GM15510 (cell line): ENCODE results near the gene MPC1L.

Experiments used
- POLR2A ChIP-seq: IDR thresholded peaks from 3 replicates; pipeline ENCODE4 v1.6.1; 2011; ENCODE audit warnings: borderline replicate concordance; ENCODE audit not compliant: insufficient read length; ENCODE audit errors: extremely low read depth

The MPC1L gene

DNA sequence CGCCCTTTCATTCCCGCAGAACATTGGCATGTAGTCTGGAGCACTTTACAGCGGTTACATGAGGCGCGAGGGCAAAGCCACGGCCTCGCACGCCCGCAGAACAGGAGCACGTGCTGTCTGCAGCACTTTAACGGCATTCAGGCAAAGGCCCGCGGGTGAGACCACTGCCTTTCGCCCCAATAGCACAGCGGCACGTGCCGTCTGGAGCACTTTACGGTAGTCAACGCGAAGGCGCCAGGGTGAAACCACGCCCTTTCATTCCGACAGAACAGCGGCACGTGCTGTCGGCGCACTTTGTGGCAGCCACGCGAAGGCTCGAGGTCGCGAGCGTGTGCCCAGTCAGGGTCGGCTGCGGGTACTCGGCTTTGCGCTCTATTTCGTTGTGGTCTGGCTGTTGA lies at the start of gene MPC1L:
Gene MPC1L (plus strand): TSS at position 290 of the 398 bp plus-strand sequence. CDS start 138 bp downstream, outside the sequence.
- no peak for TF ChIP-seq POLR2A

DNA sequence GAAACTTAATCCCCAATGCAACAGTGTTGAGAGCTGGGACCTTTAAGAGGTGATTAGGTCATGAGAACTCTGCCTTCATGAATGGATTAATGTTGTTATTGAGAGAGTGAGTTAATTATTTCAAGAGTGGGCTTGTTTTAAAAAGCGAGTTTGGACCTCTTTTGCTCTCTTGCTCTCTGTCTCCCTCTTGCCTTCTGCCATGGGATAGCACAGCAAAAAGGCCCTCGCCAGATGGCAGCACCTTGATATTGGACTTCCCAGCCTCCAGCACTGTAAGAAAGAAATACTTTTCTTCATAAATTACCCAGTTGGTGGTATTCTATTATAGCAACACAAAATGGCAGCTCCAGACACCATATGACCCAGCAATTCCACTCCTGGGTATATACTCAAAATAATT lies 49.5 kb upstream of the MPC1L start:
- no peak for TF ChIP-seq POLR2A

DNA sequence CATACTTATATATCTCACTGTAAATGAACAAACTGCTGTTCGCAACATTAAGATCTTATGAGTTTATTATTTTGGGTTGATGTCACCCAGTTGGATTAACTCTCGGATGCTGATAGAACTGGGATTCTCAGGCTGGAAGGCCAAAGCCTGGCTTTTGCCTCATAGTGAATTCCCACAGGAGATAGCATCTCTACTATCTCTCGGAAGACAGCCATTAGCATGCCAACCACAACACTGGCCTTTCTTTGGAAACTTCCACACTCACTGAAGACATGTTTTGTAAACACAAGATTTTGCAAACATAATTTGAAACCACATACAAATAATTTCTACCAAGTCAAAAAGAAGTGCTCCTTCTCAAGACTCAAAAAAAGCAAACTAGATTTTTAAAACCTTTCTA lies 46.9 kb upstream of the MPC1L start:
- no peak for TF ChIP-seq POLR2A

DNA sequence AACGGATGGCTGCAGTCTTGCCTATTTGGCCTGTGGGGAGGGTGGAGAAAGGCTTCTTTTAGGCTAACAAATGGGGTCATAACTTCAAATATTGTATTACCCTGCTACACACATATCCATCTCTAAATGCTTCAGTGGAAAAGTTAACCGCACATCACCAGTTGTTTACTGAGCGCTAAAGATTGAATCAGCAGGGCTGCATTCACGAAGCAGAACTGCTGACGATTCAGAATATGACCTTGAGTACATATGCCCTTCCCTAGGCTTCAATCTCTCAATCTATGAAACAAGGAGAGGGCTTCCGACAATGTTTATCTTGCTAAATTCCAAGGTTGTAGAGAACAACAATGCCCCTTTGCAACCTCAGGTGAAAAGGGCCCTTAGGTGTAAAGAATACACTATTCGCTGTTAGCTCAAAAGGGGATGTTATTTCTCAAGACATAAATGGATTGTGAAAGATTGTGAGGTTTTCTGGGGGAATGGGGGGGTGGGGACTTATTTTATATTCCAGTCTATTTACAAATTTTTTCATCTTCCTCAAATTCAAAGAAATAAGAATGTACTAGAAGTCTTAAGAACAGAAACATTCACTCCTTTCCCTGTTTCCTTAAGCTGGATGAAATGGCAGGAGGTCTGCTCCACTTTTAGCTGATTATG lies 45.1 kb upstream of the MPC1L start:
- no peak for TF ChIP-seq POLR2A

DNA sequence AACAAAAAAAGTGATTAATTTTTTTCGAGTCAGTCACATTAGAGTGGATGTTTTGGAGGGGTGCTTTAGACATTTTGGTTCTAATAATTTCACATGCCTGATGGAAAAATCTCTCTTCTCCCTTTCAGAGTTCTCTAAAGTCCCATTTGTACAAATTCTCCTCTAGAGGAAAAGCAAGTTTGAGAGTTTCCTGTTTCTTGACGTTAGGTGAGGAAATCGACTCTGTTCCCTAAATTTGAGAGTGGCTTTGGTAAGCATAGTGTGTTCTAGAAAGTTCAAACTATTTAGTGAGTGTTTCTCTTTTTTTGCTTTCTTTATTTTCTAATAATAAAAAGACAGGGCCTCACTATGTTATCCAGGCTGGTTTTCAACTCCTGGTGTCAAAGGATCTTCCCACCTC lies 44.1 kb upstream of the MPC1L start:
- no peak for TF ChIP-seq POLR2A

DNA sequence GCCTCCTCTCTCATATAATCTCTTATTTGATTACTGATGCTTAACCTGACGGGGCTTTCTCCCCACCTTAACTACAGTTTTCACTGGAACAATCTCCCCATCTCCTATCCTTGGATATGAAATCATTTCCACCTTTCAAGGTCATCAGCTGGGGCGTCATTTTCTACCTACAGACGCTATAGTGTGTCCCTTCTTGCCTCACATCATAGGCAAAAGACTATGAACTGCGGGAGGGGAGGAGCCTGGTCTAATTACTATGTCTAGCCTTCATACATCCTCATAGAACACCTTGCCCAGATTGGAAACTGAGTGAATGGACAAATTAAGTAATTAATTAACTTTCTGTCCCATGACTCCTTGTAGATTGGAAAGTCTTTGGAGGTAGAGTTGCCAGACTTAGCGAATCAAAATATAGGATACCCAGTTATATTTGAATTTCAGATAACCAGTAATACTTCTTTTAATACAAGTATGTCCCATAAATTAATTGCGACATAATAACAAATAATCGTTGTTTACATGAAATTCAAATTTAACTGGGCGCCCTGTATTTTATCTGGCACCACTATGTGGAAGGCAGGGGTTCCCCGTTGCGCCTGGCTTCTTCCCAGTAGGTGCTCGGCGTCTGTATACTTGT lies 43.2 kb upstream of the MPC1L start:
- TF ChIP-seq POLR2A = no peak

DNA sequence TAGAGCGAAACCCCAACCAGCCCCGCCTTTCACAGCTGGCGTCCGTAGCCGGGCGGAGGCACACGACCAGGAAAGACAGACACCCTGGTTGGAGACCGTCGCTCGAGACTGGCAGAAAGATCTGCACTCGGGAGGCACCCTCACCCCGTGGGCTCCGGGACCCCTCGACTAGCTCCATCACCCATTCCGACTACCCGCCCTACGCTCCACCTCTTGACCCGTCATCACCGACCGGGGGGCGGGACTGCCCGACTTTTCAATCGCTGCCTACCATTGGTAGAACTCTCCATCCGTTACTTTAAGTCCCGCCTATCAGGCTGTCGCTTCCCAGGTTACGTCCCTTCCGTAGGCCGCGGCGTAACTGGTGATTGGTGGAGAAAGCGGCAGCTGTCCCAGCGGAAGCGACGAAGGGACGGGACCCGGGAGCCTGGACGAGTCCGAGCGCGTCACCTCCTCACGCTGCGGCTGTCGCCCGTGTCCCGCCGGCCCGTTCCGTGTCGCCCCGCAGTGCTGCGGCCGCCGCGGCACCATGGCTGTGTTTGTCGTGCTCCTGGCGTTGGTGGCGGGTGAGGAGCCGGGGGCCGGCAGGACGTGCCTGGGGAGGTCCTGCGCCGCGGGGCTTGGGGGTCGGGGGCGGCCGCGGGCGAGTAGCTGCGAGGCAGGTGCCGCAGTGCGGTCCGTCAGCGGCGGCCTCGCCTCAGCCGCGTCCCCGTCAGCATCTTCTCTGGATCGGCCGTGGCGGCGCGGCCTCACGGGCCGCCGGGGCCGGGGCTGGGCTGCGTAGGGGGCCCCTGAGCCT lies 42.5 kb upstream of the MPC1L start, which contains the start of gene ATP6AP2:
Gene ATP6AP2 (plus strand): TSS at position 434 of the 799 bp plus-strand sequence. CDS start 96 bp downstream, at position 530.
- peak; percentile 67 for TF ChIP-seq POLR2A

DNA sequence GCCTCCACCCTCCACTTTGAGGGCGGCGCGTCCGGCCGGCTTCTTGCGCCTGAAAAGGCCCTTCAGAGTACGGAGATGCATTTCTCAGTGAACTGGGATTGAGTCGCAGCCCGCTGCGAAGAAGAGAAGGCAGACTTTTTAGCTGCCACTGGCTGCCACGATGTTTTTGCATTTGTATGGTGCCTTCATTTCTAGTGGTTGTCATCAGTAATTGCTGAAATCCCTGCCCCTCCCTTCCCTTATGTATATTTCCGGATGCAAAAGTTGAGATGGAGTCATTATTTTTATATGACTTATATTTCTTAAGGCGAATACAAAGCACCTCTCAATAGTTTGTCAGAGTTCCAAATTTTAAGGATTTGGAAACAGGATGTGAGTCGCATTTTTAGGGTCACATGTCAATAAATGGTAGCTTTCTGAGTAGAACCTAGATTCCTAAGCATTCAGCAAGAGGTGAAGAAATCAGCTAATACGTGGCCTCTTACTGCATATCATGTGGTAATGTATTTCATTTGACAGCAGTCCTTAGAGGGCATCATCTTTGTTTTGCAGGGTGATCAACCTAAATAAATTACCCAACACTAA lies 41.8 kb upstream of the MPC1L start:
- no peak for TF ChIP-seq POLR2A

DNA sequence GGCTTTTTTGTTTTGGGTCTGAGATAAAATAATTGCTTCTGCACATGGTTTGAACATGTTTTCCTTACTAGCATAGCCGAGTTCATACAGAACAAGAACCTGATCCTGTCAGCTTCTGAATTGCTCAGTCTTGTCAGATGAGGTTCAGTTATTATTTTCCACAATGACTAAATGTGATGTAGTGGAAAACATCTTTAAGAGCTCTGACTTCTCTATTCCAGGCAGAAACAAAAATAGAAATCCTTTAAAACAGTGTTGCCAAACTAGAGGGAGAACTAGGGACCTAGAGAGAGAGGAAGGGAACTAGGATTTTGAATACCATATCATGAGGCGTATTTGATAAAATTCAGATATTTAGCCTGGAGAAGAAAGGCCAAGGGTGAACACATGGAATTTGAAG lies 40.4 kb upstream of the MPC1L start:
- no peak for TF ChIP-seq POLR2A

DNA sequence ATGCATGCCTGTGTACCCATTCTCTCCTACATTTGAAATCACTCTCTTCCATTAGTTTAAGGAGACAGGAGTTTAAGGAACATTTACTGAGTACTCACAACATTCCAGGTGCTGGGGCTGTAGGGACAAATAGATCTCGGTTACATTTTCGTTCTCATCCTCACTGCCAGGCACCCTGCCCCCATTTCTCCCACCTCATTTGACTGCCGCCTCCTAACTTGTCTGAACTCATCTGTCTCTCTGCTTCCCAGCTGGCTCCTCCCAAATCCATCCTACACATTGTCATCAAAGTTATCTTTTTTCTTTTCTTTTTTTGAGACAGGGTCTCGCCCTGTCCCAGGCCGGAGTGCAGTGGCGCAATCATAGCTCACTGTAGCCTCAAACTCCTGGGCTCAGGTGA lies 19.8 kb upstream of the MPC1L start:
- TF ChIP-seq POLR2A = no peak

DNA sequence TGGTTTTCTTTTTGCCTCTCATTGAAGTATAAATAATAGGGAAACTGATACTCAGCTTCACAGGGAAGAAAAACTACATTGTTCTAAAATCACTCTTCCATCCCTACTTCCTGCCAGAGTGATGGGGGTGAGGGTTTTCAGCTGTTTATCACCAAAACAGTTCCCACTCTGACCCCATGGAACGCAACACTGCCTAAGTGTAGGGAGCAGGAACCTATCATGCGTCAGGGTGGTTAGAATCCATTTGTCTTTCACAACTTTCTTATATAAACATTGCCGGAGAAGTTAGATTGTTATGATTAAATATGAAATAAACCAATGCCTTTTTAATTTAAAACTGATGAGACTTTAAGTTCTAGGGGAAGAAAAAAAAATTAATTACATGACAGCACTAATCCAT lies 15.8 kb upstream of the MPC1L start:
- TF ChIP-seq POLR2A = no peak

DNA sequence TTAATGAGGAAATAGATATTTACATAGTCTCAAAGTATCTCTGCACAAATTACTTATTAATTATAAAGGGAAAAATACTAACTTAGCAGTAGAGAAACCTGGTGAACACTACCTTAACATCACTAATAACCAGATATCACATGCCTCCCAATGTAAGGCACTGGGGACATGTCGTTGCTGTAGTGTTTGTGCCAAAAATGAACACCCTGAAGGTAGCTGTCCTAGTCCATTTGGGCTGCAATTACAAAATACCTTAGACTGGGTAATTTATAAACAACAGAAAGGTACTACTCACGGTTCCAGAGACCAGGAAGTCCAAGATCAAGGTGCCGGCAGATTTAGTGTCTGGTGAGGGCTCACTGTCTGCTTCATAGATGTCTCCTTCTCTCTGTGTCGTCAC lies 10.7 kb upstream of the MPC1L start:
- no peak for TF ChIP-seq POLR2A

DNA sequence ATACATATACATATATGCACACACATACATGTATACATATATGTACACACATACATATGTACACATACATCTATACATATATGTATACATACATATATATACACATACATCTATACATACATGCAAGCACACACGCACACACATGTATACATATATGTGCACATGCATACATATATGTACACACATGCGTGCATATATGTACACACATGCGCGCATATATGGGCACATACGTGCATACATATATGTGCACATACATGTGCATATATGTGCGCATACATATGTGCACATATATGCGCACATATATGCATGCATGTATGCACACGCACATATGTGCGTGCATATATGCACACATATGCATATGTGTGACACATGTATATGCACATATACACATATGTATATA lies 7.3 kb upstream of the MPC1L start:
- TF ChIP-seq POLR2A = no peak

DNA sequence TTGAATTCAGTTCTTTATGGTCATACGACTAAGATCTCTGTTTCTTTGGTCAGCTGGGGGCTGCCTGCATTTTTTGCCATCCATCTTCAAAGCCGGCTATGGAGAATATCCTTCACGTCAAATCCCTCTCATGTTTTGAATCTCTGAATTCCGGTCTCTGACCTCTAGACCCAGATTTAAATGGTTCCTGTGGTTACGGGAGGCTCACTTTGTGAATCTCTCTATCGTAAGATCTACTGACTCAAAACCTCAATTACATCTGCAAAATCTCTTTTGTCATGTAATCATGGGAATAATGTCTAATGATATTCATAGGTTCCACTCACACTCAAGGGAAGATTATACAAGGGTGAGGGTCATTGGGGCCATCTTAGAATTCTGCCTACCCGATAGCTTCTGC lies 5.7 kb upstream of the MPC1L start:
- no peak for TF ChIP-seq POLR2A

DNA sequence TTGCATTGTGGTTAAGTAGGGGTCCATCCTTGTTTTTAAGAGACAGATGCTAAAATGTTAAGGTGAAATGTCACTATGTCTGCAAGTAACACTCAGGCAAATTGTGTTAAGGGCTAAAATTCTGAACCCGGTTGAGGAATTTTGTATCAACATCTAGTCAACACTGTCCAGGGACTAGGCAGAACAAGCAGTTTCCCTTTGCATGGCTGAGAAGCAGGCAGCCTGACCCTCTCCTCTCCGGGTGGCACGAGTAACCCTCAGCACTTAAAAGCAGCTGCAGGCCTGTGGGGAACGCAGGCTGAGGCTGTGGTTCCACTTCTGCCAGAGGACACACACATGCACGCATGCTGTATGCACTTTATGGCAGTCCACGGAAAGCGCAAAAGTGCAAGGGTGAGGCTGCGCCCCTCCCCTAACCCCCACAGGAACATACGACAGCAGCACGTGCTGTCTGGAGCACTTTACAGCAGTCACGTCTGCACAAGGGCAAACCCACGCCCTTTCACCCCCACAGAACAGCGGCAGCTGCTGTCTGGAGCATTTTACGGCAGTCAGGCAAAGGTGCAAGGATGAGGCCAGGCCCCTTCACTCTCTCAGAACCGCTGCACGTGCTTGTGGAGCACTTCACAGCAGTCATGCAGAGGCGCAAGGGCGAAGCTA lies 619 bp upstream of the MPC1L start:
- TF ChIP-seq POLR2A = no peak
